ENCODE measurements around the gene SBF1.

SBF1 gene

DNA sequence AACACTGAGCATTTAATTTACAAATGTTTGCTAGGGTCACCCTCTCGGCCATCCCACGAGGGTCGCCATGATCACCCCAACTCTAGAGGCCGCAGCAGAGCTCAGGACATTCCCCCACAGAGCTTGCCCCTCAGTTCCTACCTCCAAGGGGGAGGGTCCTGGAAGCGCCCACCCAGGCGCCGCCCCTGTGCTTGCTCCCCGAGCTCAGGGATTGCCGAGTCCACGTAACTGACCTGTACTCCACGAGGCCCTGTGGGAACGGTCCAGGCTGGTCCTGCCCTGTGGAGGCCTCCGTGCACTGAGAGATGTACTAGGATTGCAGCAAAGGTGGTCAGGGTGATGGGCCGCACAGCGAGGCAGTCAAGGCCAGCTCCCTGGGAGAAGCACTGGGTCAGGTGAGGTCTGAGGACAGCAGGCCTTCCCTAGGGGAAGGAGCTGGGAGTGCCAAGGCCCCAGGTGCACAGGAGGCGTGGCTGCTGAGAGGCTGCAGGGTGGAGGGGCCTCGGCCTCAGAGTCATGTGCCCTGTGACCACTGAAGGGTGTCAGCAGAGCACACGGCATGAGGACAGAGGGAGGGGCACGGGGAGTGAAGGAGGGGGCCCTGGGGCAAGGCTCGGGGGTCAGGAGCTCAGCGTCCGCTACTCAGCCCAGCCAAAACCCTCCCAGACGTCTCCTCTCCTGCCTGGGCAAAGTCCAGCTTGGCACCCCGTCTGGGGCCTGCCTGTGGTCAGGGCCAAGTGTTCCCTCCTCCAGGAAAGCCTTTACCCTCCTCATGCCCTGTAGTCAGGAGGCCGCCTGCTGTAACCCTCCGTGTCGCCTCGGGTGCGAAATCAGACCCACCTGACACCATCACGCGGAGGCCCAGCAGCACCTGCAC, 9.4 kb upstream of the SBF1 start:
- DNase-seq (ENCODE audit: low read depth), result no peak

DNA sequence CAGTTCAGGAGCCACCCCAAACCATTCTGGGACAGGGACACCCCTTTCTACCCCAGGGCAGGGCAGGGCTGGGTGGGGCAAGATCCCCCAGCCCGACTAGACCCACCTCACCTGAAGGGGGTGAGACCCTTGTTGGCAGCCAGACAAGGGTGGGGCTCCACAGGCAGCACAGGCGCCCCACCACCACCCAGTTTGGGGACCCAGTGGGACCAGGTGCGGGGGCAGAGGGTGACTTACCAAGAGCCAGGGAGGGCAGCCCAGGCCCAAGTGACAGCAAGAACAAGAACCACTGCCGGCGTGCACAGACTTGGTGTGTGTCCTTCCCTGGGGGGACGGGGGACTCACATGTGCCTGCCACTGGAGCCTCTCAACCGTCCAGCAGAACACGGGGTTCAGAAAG, 8.7 kb upstream of the SBF1 start:
- no peak for DNase-seq (ENCODE audit: low read depth)

DNA sequence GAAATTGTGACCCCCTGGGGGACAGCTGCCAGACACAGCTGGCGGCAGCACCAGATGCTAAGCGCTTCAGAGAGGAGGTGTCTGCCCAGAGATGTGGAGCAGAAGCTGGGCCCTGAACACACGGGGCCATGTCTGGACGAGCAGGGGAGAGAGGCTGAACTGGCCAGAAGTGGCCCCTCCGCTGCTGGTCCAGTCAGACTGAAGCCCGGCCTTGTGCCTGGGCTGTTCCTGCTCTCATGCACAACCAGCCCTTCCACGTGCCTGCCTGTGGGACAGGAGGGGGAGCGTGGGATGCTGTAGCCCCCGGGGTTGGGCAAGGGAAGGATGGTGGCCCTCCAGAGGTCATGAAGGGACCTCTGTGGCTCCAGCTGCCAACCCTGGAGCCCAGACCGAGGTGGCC, 8.3 kb upstream of the SBF1 start:
- no peak for DNase-seq (ENCODE audit: low read depth)

DNA sequence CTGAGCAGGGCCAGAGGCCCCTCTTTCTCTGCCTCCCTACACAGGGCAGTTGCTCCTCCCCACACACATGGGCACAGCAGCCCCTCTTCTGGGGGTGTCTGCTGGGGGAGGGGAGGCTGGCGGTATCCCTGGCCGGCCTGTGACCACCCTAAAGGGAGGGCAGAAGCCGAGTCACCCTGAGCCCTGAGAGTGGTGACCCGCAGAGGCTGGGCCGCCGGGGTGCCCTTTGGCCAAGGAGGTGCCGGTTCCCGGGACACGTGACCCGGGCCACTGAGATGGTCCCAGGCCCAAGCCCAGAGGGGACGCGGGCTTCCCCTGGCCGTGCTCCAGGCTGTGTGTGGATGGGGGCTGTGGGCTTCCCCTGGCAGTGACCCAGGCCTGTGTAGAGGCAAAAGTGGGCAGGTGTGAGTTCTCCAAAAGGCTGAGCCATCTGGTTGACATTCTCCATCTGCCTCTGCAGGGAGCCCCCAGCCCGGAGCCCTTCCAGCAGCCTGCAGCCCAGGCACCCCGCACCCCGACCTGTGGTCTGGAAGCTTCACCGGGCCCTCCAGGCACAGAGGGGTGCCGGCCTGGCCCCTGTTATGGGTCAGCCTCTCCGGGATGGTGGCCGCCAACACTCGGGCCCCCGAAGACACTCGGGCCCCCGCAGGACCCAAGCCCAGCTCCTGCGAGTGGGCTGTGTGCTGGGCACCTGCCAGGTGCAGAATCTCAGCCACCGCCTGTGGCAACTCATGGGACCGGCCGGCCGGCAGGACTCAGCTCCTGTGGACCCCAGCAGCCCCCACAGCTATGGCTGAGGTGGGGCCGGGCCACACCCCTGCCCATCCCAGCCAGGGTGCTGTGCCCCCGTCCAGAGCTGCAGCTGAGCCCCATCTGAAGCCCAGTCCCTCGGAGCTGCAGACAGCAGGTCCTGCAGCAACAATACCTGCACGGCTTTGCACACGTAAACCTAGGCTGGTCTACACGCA, 7.6 kb upstream of the SBF1 start:
- no peak for DNase-seq (ENCODE audit: low read depth)

DNA sequence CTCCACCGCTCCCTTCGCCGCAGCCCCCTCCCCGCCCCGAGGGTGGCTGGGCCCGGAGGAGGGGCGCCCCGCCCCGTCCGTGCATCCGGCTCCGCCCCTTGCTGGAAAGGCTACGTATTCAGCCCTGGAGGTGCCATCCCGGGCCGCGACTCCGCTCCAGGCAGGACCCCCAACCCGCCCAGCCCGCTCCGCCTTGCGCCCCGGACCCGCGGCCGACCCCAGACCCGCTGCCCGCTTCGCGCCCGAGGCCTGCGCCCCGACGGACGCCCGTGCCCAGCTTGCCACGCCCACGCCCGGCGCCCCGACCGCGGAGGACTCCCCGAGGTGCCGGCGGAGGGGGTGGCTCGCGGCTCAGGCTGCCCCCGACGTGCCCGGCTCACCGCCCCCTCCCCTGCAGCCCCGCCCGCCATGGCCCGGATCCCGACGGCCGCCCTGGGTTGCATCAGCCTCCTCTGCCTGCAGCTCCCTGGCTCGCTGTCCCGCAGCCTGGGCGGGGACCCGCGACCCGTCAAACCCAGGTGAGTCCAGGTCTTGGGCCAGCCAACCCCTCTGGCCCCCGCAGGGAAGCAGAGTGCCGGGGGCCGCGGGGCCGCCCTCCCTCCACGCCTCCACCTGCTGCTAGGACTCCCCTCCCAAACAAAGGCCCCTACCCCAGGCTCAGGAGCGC, 6.7 kb upstream of the SBF1 start, which contains the start of gene ADM2:
TSS of gene ADM2 (plus strand) at position 104 of the 667 bp plus-strand sequence. CDS start at position 409, 305 bp downstream.
- peak; percentile 50 for DNase-seq (ENCODE audit: low read depth)

DNA sequence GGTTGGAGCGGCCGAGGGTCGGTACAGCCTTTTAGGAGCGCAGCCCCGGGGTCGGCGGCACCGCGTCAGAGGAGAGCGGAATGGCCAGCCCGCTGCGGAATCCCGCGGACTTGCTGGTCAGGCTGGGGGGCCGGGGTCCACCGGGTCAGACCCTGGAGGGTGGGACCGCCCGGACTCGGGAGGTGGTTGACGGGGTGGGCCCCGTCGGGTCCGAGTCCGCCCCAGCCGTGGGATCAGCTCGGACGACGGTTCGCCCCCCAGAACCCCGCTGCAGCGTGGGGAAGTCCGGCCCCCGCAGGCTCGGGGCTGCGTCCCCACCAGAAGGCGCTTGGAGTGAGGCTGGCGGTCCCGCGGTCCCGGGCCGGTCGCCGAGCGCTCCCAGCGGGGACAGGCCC, 6.2 kb upstream of the SBF1 start:
- DNase-seq (ENCODE audit: low read depth), result no peak

DNA sequence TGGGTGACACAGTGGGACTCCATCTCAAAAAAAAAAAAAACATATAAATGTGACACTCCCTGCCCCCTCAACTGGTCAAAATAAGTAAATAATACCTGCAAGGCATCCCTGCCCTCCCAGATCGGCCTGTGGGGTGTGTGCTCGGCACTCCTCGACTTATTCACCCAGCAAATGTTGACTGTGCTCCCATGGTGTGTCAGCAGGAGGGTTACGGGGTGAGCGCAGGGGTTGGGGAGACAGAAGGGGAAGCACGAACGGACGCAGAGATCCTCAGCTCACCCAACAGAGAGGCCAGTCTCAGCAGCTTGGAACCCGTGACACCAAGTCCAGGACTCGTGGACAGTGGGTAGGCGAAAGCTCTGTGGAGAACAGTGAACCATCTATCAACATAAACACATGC, 4.9 kb upstream of the SBF1 start:
- DNase-seq (ENCODE audit: low read depth), result no peak

DNA sequence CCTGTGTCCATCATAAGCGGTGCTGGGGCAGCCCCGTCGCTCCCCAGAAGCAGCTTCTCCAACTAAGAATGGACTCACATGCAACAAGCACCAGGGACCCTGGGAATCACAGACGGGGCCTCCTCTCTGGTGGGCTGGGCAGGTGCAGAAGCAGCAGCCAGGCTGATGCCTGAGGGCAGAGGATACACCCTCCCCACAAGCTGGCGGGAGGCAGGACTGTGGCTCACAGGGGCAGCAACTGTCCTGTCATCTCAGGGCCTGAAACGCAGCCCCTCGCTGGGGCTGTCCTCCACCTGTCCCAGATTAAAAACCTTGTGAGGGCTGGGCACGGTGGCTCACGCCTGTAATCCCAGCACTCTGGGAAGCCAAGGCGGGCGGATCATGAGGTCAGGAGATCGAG, 3.1 kb upstream of the SBF1 start:
- no peak for DNase-seq (ENCODE audit: low read depth)

DNA sequence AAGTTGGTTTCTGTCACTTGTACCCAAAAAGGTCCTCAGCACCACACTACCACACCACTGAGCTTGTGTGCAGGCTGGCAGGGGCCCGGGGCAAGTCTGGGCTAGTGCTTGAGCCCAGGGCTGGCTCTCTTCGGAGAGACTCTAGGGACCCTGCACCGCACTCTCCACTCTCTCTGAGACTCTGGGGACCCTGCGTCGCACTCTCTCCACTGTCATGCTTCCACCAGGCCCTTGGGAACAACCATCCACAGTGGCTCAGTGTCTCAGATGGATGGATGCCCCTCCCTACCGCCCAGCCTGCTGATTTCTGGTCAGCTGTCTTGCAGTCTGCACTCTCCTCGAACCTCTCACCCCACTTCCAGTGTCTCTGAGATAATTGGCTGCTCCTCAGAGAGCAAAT, 2.0 kb upstream of the SBF1 start:
- no peak for DNase-seq (ENCODE audit: low read depth)

DNA sequence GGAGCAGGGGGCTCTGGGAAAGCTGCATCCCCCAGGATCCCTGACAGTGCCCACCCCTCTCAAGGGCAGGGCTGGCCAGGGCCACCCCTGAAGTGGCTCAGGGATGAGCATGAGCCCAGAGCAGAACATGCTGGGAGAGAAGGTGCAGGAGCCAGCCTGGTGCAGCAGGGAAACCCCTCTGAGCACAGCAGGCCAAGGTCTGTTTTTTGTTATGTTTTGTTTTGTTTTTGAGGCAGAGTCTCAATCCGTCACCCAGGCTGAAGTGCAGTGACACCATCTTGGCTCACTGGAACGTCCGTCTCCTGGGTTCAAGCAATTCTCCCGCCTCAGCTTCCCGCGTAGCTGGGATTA, 792 bp upstream of the SBF1 start:
- DNase-seq (ENCODE audit: low read depth), result no peak

DNA sequence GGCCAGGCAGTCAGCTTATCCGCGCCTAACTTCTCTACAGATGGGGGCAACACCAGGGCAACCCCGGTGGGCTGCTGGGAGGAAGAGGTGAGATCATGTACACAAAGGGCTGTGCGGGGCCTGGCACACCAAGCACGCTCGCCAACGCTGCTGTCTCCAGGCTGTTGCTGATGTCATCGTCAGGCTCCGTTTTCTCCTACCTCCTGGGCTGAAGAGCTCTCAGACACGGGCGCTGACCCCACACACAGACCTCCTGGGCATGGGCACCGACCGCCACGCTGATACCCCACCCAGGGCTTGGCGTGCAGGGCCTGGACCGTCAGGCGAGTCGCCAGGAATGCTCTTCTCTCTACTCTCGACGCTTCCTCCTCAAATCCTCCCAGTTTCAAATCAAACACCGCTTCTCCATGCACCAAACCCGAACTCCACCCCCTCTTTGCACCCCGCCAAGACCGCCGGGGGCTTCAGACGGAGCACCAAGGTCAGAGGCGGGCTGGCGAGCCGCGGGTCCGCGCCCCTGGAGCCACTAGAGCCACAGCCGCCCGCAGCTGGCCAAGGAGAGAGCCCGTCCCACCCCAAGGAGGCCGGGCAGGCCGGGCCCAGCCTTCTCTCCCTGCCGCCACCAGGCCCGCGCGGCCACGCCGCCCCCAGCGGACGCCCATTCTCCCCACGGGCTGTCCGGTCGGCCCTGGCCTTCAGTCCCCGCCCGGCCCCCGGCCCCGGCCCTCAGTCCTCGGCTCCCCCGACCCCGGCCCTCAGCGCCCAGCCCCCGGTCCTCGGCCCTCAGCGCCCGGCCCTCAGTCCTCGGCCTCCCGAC, 772 bp downstream of the SBF1 start:
- DNase-seq (ENCODE audit: low read depth), result no peak

DNA sequence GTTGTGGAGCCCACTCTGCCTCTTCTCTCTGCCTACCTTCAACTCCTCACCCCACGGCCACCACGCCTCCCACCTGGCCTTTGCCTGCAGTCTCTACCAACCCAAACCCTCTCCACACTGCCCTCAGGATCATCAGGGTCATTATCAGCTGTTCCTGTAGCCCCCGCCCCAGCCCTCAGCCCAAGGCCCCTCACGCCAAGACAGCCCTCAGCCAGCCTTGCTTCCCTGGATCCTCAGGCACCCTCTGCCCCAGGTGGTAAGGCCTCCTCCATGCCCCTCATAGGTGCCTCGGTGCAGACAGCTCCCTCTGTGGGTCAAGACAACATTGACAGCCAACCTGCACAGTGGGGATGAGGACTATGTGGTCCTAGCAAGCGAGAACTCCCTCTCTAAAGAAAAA, 1.7 kb downstream of the SBF1 start:
- no peak for DNase-seq (ENCODE audit: low read depth)

DNA sequence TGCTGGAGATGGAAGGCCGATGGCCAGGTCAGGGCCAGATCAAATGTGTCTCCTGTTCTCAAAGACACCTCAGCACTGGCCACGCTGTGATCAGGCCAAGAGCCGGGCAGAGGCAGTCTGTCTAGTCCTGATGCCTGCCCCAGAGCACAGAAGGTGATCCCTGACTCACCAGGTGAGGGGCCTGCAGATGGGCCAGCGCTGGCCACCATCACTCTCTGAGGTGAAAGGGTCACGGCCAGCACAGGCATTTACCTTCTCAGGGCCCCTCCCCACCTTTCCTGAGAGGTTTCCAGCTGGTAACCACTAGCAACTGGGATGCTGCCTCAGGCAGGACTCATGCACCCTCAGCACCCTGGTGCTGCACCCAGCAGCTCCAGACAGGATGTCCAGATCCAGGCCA, 2.9 kb downstream of the SBF1 start:
- no peak for DNase-seq (ENCODE audit: low read depth)

DNA sequence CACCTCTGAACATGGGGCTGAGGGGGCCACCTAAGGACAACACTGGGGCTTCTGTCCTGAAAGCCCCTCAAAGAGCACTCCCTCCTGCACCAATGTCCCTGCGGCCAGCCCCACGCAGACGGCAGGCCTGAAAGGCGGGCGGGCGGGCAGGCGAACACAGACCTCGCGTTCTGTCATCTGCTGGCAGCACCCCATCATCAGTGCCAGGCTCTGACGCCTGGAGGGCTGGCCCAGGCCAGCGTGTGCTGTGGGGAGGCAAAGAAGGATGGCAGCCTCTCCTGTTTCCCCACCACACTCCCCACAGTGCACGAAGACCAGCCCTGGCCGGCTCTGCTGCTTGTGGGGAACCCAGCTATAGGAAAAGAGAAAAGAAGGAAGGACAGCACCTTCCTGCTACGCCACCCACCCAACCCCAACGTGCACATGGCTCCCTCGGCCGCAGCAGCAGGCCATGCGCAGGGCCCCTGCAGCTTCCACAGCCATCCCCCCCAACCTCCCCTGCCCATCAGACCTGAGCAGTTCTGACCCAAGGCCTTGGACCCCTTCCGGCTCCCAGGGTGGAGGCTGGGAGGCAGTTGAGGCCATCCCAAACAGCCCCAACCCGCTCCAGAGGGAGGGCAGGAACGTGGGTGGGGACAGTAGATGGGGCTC, 3.5 kb downstream of the SBF1 start:
- DNase-seq (ENCODE audit: low read depth), result no peak

DNA sequence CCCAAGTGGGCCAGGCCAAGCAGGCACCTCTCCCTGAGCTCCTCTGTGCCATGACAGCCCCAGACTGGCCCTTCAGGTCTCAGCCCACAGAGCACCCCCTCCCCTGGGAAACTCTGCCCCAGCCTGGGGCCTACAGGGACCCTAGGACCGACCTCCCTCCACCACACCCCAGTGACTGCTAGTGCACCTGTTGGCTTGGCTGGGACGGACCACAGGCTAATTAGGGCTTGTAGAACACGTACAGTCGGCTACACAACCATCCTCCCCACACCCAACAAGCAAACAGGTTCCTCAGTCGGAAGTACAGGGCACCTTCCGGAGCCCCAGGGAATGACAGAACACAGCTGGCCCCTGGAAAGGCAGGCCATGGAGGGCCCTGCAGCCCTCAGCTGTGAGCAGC, 4.3 kb downstream of the SBF1 start:
- DNase-seq (ENCODE audit: low read depth), result no peak

DNA sequence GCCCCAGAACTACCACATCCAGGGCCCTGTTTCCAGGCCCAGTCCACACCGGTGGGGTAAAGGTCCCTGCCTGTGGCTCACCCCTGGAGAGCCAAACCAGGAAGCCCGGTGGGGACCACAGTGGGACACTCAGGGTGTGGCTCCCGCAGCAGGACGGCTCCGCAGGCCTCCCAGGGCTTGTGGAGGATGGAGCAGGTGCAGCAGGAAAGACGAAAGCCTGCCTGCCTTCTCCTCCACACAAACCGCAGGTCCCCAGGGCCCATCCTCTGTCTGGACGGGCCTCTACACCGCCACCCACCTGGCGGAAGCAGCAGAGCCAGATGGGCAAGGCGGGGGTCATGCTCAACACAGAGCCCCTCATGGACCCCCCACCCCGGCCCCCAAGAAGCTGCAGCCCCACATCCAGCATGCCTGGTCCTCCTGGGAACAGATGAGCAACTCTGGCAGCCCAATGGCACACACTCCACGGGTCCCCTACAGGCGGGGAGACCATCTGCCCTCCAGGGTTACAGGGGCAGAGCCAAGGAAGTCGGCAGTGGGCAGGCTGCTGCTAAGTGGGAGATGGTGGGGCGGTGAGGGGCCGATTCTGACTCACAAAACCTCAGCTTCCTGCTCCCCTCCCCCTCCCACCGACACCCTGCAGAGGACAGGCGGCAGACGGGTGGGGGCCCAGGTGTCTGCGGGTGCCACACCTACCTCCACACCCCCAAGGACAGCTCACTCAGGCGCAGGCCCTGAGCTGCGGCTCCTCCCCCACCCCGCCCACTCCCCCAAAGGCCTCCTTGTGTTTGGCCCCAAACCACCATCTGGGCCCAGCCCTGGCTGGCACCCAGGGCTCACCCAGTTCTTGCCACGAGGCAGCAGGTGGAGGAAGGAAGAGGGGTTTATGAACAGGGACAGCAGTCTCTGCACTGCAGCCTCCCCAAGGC, 5.2 kb downstream of the SBF1 start:
- DNase-seq (ENCODE audit: low read depth), result peak; percentile 56

DNA sequence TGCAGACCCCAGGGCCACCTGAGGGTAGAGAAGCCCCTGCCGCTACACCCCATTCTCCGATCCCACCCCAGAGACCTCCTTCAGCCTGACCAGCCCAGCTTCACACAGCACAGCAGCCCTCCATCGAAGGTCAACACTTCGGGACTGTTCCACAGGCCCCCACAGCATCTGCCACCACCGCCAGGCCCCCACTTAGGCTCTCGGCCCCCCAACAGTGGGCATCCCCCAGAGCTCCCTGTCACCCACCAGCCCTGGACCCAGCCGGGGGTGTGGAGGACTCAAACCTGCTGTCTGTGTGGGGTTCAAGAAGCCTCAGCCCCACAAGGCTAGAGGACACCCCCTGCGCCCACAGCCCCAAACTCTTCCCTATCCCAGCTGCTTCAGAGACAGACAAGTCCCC, 6.2 kb downstream of the SBF1 start:
- DNase-seq (ENCODE audit: low read depth), result no peak

DNA sequence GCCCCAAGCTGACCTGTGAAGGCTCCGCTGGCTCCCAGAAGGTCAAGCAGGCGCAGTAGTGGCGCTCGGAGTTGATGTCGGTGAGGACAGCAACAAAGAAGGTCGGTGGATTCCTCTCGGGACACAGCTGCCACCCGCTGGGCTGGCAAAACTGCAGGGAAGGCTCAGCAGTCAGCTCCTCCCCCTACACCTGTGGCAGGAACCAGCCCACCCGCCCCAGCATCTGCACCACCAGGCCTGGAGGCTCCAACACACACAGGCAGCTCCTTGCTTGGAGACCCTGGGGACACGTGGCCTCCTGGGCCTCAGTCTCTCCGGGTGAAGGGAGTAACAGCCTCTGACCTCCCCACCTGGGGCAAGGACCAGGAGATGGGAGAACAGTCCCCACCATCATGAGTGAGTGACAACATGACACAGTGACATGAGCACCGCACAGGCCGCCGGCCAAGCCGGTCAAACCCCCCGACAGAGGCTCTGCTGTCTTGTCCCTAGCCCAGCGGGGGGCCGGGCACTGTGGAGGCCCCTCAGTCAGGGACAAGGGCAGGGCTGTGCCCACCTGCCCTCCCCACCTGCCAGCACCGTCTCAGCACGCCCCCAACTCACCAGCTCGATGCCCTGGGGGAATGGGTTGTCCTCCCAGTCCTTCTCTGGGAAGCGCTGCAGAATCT, 6.9 kb downstream of the SBF1 start:
- no peak for DNase-seq (ENCODE audit: low read depth)

DNA sequence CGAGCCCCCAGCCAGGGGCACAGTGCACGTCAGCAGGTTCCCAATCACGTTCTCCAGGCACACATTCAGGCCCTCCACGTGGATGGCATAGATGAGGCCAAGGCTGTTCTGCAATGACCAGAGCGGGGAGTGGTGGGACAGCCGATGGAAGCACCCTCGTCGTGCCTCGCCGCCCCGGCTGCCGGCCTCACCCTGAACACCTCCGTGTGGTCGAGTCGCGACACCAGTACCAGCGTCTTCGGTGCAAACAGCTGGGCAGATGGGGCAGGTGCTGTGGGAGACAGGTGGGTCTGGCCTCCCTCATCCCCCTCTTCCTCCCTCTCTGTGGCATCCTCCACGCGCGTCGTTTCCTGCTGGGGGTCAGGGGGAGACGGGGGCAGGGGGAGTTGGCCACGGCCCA, 7.5 kb downstream of the SBF1 start:
- DNase-seq (ENCODE audit: low read depth), result no peak

Data from CMK (cell line).